Glutamatergic neuron (in vitro differentiated cells): Measurements from ENCODE around the gene PXYLP1. TPM values are rescaled to one million over a fixed set of nuclear protein-coding genes. Genes with fewer than 3 reads are reported as not detected.

Source experiments
- DNase-seq: peaks from one replicate; pipeline ENCODE4 v3.0.0; 2022
- H3K27ac Mint-ChIP-seq: one replicate; pipeline ENCODE4 v1.8.0; 2020; ENCODE audit warnings: mild to moderate bottlenecking, mixed read lengths, inconsistent platforms; ENCODE audit not compliant: unreplicated experiment
- H3K27me3 Mint-ChIP-seq: one replicate; pipeline ENCODE4 v1.8.0; 2020; ENCODE audit warnings: mild to moderate bottlenecking, moderate library complexity, mixed read lengths, inconsistent platforms; ENCODE audit not compliant: unreplicated experiment
- H3K36me3 Mint-ChIP-seq: one replicate; pipeline ENCODE4 v1.8.0; 2020; ENCODE audit warnings: mild to moderate bottlenecking, mixed read lengths, inconsistent platforms; ENCODE audit not compliant: unreplicated experiment
- H3K4me1 Mint-ChIP-seq: one replicate; pipeline ENCODE4 v1.8.0; 2020; ENCODE audit warnings: mild to moderate bottlenecking, low read depth, mixed read lengths, inconsistent platforms; ENCODE audit not compliant: unreplicated experiment
- H3K4me3 Mint-ChIP-seq: one replicate; pipeline ENCODE4 v1.8.0; 2020; ENCODE audit warnings: mild to moderate bottlenecking, mixed read lengths, inconsistent platforms; ENCODE audit not compliant: unreplicated experiment
- H3K9me3 Mint-ChIP-seq: one replicate; pipeline ENCODE4 v1.8.0; 2020; ENCODE audit warnings: mild to moderate bottlenecking, moderate library complexity, mixed read lengths, inconsistent platforms; ENCODE audit not compliant: unreplicated experiment
- total RNA-seq: library from RNA; stranded (reverse); fragmentation: NEBNext Ultra II Directional; extraction: Animal tissue kit (Norgen Biotek cat#: 25700); gene quantifications from one replicate; pipeline ENCODE4 v1.2.1, GENCODE V29; 2021; ENCODE audit not compliant: unreplicated experiment
- TF ChIP-seq, protein P1 (sequence below): fragments of 200-600 bp; sonication (generic); IDR thresholded peaks from one replicate; pipeline ENCODE4 v1.5.0; 2021; ENCODE audit not compliant: partially characterized antibody, unreplicated experiment

PXYLP1 gene
- total RNA-seq, 1 donor from 2014 or later: 42.7 TPM

DNA sequence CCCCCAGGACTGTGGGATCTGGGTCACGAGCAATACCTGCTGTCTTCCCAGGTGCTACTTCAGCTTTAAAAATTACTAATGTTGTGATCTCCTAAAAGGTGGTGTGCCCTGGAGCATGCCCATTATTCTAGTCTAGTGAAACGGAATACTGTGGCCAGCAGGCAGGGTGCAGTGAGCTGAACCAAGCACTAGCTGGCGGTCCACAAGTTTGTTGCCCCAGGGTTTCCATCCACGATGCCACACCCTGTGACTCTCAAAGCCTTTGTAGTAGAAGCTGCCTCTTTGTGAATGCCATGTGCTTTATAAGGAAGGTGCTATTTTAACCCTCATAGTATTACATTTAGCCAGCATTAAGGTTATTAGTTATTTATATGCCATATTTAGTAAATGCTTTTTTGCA is 49.1 kb downstream of the PXYLP1 start:
- peaks cover 5% of the 10 kb centered on the region for H3K4me1 Mint-ChIP-seq
- H3K27ac Mint-ChIP-seq: no peak overlapping the region
- H3K4me3 Mint-ChIP-seq: no peak overlapping the region
- no peaks in the 10 kb centered on the region for H3K27me3 Mint-ChIP-seq
- DNase-seq: no peak
- TF ChIP-seq, protein P1, sequence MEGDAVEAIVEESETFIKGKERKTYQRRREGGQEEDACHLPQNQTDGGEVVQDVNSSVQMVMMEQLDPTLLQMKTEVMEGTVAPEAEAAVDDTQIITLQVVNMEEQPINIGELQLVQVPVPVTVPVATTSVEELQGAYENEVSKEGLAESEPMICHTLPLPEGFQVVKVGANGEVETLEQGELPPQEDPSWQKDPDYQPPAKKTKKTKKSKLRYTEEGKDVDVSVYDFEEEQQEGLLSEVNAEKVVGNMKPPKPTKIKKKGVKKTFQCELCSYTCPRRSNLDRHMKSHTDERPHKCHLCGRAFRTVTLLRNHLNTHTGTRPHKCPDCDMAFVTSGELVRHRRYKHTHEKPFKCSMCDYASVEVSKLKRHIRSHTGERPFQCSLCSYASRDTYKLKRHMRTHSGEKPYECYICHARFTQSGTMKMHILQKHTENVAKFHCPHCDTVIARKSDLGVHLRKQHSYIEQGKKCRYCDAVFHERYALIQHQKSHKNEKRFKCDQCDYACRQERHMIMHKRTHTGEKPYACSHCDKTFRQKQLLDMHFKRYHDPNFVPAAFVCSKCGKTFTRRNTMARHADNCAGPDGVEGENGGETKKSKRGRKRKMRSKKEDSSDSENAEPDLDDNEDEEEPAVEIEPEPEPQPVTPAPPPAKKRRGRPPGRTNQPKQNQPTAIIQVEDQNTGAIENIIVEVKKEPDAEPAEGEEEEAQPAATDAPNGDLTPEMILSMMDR: no peak
- no peaks in the 10 kb centered on the region for H3K36me3 Mint-ChIP-seq
- H3K9me3 Mint-ChIP-seq: peaks cover 2% of the 10 kb centered on the region

DNA sequence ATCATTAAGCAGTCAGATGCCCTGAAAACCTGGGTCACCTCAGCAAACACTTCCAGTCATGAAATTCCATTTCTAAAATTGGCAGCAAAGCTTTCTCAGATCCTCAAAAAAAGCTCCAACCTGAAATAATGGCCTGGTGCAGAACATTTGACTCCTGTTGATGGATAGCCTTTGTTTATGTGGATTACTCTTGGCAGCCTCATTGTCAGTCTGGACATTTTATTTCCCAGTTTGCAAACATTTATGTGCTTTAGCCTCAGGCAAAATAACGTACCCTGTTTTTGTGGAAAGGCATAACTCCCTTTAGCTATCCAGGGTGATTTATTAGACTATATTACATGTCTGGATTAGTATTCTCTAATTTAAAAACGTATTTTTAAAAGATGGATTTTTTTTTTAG is 53.9 kb downstream of the PXYLP1 start:
- peaks cover 2% of the 10 kb centered on the region for H3K9me3 Mint-ChIP-seq
- H3K4me3 Mint-ChIP-seq: no peak overlapping the region
- no peak for DNase-seq
- H3K27me3 Mint-ChIP-seq: no peaks in the 10 kb centered on the region
- H3K4me1 Mint-ChIP-seq: peaks cover 6% of the 10 kb centered on the region
- TF ChIP-seq, protein P1: no peak
- H3K36me3 Mint-ChIP-seq: peaks cover 5% of the 10 kb centered on the region
- no peak overlapping the region for H3K27ac Mint-ChIP-seq

DNA sequence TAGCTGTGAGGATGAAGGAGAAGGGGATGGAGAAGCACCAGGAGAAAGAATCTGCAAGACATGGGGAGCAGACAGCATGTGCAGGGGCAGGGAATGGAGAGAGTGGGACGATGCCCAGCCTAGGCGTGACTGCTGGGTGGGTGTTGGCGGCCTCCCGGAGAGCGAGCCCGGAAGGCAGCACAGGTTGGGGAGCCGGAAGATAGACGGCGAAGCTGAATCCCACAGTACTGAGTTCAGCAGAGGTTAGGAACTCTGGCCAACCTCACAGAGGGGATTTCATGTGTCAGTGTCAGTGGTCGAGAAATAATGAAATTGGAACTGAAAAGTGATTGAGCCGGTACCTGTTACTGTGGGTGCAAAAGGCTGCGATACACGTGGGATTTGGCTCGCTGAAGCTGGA is 55.2 kb downstream of the PXYLP1 start:
- H3K27ac Mint-ChIP-seq: no peak overlapping the region
- H3K27me3 Mint-ChIP-seq: peaks cover 2% of the 10 kb centered on the region
- H3K4me3 Mint-ChIP-seq: no peak overlapping the region
- TF ChIP-seq, protein P1: no peak
- peaks cover 8% of the 10 kb centered on the region for H3K36me3 Mint-ChIP-seq
- no peak for DNase-seq
- H3K9me3 Mint-ChIP-seq: peaks cover 2% of the 10 kb centered on the region
- peaks cover 16% of the 10 kb centered on the region for H3K4me1 Mint-ChIP-seq

DNA sequence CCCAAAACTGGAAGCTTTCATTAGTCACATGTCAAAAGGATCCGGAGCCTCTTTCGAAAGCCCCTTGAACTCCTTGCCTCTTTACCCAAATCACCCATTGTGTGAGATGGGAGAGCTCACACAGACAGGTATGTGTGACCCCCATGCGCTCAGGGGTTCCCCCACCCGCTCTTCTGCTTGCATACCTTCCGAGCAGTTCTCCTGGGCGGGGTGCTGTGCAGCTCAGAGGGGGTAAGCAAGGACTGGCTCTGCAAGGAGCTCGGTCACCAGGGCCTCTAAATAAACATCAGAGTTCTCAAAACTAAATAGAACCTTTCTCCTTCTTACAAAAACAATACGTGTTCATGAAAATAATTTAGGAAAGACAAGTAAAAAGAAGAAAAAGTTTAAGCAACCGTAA is 55.7 kb downstream of the PXYLP1 start:
- H3K27ac Mint-ChIP-seq: no peak overlapping the region
- peaks cover 18% of the 10 kb centered on the region for H3K4me1 Mint-ChIP-seq
- H3K27me3 Mint-ChIP-seq: peaks cover 2% of the 10 kb centered on the region
- DNase-seq: no peak
- H3K9me3 Mint-ChIP-seq: peaks cover 2% of the 10 kb centered on the region
- TF ChIP-seq, protein P1: no peak
- H3K36me3 Mint-ChIP-seq: peaks cover 8% of the 10 kb centered on the region
- H3K4me3 Mint-ChIP-seq: no peak overlapping the region

DNA sequence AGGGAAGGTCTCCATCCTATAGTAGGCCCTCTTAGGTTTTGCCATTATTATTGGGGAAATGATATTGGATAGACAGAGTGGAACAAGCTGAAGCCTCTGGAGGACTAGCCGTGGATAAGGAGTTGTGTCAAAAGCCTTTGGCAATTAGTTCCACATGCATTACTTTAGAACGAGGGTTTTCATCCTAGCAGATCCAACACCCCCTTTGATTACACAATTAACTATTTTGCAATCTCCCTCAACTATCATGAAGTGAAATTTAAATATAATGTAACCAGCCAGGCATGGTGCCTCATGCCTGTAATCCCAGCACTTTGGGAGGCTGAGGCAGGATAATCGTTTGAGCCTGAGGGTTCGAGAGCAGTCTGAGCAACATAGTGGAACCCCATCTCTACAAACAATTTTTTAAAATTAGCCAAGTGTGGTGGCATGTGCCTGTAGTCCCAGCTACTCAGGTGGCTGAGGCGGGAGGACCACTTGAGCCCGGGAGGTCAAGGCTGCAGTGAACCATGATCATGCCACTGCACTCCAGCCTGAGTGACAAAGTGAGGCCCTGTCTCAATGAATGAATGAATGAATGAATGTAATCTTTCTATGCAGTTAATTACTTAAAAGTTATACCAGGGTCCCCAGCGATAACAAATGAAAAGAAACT is 56.8 kb downstream of the PXYLP1 start:
- Mint-ChIP-seq H3K27ac (no peak overlapping the region), H3K9me3 (no peaks in the 10 kb centered on the region), H3K27me3 (peaks cover 2% of the 10 kb centered on the region), H3K4me1 (peaks cover 23% of the 10 kb centered on the region), H3K4me3 (no peak overlapping the region), H3K36me3 (peaks cover 8% of the 10 kb centered on the region)
- TF ChIP-seq, protein P1: no peak
- DNase-seq: no peak
